SJCRH30 (cell line): ENCODE results near the gene DYSF. TPM values are rescaled to one million over a fixed set of nuclear protein-coding genes. Genes with fewer than 3 reads are reported as not detected.

Source experiments
- DNase-seq, 2 experiments: peaks; one replicate each; pipeline ENCODE4 v3.0.0-alpha.2; 2015 to 2020
- H3K27ac ChIP-seq: fragments of 250-450 bp; sonication (Bioruptor Pico); 2 replicates; pipeline ENCODE4 v1.5.1; 2020; ENCODE audit warnings: mild to moderate bottlenecking, moderate library complexity
- H3K27me3 ChIP-seq: fragments of 250-450 bp; sonication (Bioruptor Pico); 2 replicates; pipeline ENCODE4 v1.5.1; 2020; ENCODE audit warnings: mild to moderate bottlenecking, moderate library complexity
- H3K36me3 ChIP-seq: fragments of 250-450 bp; sonication (Bioruptor Pico); 2 replicates; pipeline ENCODE4 v1.5.1; 2020; ENCODE audit warnings: mild to moderate bottlenecking, moderate library complexity
- H3K4me1 ChIP-seq: fragments of 250-450 bp; sonication (Bioruptor Pico); 2 replicates; pipeline ENCODE4 v1.5.1; 2020; ENCODE audit warnings: mild to moderate bottlenecking, moderate library complexity
- H3K4me3 ChIP-seq: fragments of 250-450 bp; sonication (Bioruptor Pico); 2 replicates; pipeline ENCODE4 v1.5.1; 2020; ENCODE audit warnings: mild to moderate bottlenecking, moderate library complexity
- H3K9me3 ChIP-seq: fragments of 250-450 bp; sonication (Bioruptor Pico); replicated peaks from 2 replicates; pipeline ENCODE4 v1.5.1; 2020; ENCODE audit warnings: mild to moderate bottlenecking, moderate library complexity
- total RNA-seq: library from RNA; depleted of rRNA; stranded (reverse); fragments of >200 nt; shearing (Covaris generic); gene quantifications from 2 replicates; pipeline ENCODE4 v1.2.3, GENCODE V29; 2014

Gene DYSF
- total RNA-seq, 1 experiment from 2014 or later: 15.2 TPM

DNA sequence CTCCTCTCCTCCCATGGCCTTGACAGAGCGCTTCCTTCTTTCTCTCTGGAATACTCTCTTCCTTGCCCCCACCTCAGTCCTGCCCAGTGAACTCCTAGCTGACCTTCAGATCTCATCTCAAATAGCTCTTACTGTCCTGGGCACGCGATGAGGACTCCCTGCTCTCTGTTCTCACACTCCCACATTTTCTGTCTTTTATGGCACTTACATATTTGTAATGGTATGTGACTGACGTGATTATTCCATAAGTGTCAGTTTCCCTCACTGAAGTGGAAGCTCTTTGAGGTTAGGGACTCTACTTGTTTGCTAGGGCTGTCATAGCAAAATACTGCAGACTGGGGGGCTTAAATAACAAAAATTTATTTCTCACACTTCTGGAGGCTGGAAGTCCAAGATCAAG lies 1.7 kb upstream of the DYSF start:
- Histone ChIP-seq H3K9me3 (no peaks in the 10 kb centered on the region), H3K36me3 (no peaks in the 10 kb centered on the region), H3K27ac (no peak overlapping the region; the same call in 1 of the 2 replicates), H3K4me3 (no peak overlapping the region), H3K4me1 (peaks cover 39% of the 10 kb centered on the region), H3K27me3 (no peaks in the 10 kb centered on the region)
- DNase-seq: no peak

DNA sequence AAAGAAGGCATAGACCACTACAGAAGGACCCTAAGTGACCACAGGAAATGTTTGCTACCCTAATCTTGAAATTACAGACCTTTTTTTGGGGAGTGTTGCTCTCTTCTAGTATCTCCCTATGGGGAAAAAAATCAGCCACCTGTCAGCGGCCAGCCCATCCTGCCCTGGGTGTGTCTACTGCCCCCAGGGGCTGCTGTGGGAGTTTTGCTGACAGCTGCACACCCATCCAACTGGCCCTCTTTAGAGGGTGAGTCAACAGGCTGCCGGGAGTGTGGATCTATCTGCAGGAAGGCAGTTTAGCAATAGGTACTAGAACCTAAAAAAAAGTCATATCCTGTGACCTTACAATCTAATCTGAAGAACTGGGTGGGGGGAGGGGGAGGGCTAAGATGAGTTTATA lies 796 bp upstream of the DYSF start:
- DNase-seq: peak; percentile 97
- Histone ChIP-seq H3K27ac (peak overlapping the region; percentile 77), H3K4me1 (peaks cover 43% of the 10 kb centered on the region), H3K27me3 (no peaks in the 10 kb centered on the region), H3K36me3 (no peaks in the 10 kb centered on the region; the same call in 1 of the 2 replicates), H3K4me3 (peak overlapping the region; percentile 68), H3K9me3 (no peaks in the 10 kb centered on the region)

DNA sequence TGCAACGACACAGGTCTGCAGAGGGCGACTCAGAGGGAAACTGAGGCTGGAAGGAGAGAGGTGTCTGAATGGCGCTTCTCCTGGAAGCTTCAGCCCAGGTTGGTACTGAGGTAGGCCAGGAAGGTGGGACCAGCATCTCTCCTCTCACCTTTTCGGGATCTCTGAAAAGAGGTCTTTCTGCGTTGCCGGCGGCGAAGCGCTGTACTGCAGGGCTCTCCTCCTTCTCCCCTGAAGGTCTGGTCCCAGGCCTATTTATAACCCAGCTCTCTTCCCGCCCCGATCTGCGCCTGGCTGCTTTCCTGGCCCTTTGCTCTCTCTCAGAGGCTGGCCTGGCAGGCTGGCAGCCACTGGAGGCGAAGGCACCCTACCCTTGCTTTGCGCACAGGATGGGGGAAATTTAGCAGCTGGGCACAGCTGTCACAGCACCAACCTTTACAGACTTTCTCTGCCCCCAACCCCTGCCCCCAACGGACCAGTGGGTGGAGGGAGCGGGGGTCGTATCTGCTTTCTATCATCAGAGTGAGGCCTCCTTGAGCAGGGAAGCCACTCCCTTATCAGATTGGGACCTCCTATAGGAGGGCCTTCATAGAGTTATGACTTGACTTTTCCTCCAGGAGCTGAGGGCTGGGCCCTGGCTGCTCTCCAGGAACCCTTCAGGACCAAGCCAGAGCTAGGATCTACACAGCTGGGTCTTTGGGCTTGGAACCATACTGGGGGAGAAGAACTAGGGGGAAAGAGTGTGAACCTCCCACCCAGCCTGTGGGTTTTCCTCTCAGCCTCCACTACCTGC lies 1.1 kb downstream of the DYSF start:
- Histone ChIP-seq H3K9me3 (no peaks in the 10 kb centered on the region), H3K36me3 (peaks cover 9% of the 10 kb centered on the region), H3K4me3 (peak overlapping the region; percentile 68), H3K27ac (peak overlapping the region; percentile 77), H3K4me1 (peaks cover 61% of the 10 kb centered on the region), H3K27me3 (no peaks in the 10 kb centered on the region)
- peak; percentile 51 to 53 for DNase-seq

DNA sequence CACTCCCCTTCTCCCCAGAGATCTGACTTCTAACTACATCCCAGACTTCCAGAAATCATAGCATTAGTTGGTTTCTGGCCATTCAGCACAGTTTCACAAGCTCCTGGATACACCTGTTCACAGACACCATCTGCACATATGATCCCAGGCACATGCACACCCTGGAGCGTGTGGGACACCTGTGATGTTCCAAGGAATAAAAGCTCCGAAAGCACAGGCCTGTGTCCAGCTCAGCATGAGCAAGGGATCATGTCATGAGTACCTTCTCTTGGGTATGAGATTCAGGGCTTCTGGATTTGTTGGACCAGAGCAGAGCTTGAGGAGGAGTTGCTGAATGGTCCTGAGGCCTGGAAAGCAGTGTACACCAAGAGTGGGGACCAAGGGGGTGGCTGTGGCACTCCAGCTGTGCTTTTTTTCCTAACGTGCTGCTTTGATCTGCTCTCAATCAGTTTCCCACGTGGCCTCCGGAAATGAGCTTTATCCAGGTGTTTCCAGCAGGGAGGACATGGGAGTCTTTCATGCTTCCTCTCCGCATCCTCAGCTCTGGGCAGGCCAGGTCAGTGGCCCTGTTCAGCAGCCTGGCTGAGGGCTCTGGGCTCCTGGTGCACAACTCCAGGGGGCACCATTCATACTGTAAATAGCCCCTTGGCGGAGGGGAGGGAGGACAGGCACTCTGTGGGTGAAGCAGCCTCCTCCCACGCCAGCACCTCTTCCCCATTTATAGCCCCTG lies 1.8 kb downstream of the DYSF start:
- peak overlapping the region; percentile 21; the same call in 1 of the 2 replicates for H3K27ac ChIP-seq
- no peaks in the 10 kb centered on the region for H3K27me3 ChIP-seq
- H3K4me1 ChIP-seq: peaks cover 67% of the 10 kb centered on the region
- H3K9me3 ChIP-seq: no peaks in the 10 kb centered on the region
- DNase-seq: no peak
- peaks cover 9% of the 10 kb centered on the region for H3K36me3 ChIP-seq
- H3K4me3 ChIP-seq: peak overlapping the region; percentile 68

DNA sequence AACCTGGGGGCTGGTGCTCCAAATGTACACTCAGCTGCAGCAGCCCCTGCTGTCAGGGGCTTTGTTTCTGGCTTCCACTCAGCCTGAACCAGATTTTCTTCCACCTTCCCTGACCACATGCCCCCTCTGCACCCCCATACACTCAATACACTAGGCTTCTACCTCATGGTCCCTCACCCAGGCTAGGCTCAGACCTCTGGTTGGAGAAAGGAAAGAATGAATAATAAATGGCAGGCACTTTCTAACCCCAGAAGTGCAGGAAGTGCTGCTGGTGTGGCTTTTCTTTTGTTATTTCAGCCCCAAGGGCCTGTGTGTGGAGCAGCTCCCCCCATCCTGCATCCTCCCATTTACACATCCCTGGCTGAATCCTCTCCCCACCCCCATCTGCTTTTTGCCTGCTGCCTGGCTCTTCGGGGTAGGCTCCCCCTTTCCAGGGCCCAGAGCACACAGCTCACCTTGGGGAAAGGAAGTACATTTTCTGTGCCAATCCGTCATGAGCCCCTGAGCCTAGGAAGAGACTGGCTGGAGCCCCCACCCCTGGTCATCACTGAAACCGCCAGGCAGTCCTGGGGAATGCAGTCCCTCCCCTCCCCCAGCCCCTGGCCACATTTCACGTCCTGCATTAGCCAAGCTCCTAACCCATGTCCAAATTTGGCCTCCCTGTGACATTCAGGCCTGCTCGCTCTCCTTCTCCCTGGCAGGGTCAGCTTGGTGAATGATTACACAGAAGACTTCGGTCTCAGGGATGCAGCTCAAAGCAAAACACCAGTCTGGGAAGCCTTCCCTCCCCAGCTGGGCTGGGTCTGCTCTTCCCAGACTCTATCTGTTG lies 2.6 kb downstream of the DYSF start:
- H3K27me3 ChIP-seq: no peaks in the 10 kb centered on the region
- DNase-seq: peak; percentile 40 to 61
- H3K4me3 ChIP-seq: no peak overlapping the region
- no peaks in the 10 kb centered on the region for H3K9me3 ChIP-seq
- H3K36me3 ChIP-seq: peaks cover 9% of the 10 kb centered on the region
- peak overlapping the region; percentile 21 for H3K27ac ChIP-seq
- peaks cover 75% of the 10 kb centered on the region for H3K4me1 ChIP-seq

DNA sequence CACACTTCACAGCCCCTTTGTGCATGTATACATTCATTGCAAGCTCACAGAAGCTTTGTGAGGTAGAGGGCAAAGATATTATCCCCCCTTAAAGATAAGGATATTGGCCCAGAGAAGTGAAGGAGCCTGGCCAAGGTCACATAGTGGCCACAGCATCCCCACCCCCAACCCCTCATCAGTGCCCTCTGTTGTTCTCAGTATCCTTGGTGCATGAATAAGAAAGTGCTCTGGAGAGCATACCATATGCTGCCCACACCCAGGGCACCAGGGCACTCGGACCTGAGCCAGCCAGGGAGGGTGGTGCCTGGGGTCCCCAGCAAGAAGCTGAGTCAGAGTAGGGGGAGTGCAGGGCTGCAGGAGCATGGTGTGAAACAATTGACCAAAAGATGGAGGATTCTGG lies 3.3 kb downstream of the DYSF start:
- Histone ChIP-seq H3K27me3 (no peaks in the 10 kb centered on the region), H3K27ac (peak overlapping the region; percentile 21; the same call in 1 of the 2 replicates), H3K36me3 (peaks cover 9% of the 10 kb centered on the region), H3K4me1 (peaks cover 75% of the 10 kb centered on the region), H3K4me3 (no peak overlapping the region), H3K9me3 (no peaks in the 10 kb centered on the region)
- no peak for DNase-seq

DNA sequence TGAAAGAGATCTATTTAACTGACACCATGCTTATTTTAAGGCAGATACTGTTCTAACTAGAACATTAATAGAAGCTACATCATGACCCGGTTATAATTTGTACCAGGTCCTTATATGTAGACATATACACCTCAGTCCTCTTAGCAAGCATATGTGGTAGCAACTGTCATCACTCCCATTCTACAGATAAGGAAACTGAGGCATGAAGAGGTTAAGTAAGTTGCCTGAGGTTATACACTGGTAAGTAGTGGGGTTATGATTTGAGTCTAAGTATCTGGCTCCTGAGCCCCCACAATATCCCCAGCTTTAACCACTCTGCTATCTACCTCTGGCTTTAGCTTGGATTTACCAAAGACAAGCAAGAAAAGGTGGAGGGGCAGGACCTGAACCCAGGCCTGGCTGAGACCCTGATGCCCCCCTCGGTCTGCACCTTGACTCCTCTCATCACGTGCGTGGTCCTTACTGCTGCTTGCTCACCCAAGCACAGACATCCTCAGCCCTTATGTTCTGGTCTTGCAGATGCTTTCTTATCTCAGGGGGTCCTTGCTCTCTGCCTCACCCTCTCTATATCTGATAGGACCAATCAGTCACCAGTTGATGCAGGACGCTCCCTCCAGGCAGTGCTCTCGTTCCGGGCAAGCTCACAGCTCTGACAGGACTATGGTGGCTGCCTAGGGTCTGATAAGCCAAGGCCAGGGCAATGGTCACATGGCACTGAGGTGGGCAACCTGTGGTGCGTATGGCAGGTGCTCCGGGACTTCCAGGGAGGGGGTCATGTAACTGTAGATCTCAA lies 4.0 kb downstream of the DYSF start:
- no peaks in the 10 kb centered on the region for H3K27me3 ChIP-seq
- H3K4me3 ChIP-seq: no peak overlapping the region
- H3K4me1 ChIP-seq: peaks cover 68% of the 10 kb centered on the region
- H3K36me3 ChIP-seq: peaks cover 9% of the 10 kb centered on the region
- no peak for DNase-seq
- H3K9me3 ChIP-seq: no peaks in the 10 kb centered on the region
- no peak overlapping the region for H3K27ac ChIP-seq

DNA sequence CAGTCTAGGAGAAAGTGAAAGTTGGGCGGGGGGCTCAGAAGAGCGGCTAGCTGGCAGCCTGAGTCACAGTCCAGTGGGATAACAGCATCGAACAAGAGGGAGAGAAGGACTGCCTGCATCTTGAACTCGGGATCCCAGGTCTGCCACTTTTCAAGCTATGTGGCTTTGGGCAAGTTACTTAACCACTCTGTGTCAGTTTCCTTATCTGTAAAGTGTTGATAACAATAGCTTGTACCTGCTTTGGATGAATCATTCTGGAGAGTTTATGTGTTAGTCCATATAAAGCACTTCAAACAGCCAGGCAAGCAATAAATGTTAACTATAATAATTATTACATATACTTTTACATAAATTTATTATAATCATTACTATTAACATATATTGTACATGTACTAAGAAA lies 4.6 kb downstream of the DYSF start:
- Histone ChIP-seq H3K4me1 (peaks cover 65% of the 10 kb centered on the region), H3K36me3 (peaks cover 12% of the 10 kb centered on the region), H3K9me3 (no peaks in the 10 kb centered on the region), H3K27ac (no peak overlapping the region), H3K27me3 (no peaks in the 10 kb centered on the region), H3K4me3 (no peak overlapping the region)
- DNase-seq: no peak

DNA sequence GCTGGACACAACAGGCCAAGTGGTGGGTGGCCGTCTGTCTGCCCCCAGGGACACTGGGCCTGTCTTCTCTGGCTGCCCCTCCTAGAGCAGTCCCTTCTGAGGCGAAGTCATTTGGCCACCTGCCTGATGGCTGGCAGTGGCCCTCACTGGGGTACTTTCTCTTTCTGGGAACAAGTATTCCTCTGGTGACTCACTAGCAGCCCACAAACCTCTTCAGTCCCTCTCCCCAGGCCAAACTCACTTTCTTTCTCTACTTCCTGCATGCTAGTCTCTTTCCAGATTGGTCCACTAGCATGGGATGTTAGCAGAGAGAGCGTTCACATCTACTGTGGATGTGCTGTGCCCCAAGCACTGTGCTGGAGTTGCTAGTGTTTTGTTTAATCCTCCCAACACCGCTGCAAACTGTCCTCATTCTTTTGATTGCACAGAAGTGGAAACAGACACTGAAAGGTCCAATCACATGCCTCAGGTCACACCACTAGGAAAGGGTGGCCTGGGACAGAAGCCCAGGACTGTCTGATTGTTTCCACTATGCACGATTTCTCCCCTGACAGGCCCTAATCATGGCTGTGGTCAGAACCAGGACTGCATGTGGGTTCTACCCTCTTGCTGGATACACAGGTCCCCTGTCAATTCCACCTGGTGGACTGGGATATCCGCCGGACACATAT lies 5.2 kb downstream of the DYSF start:
- no peak overlapping the region for H3K4me3 ChIP-seq
- peaks cover 13% of the 10 kb centered on the region for H3K36me3 ChIP-seq
- H3K9me3 ChIP-seq: no peaks in the 10 kb centered on the region
- no peaks in the 10 kb centered on the region for H3K27me3 ChIP-seq
- peak; percentile 39 to 51 for DNase-seq
- no peak overlapping the region for H3K27ac ChIP-seq
- peaks cover 68% of the 10 kb centered on the region for H3K4me1 ChIP-seq

DNA sequence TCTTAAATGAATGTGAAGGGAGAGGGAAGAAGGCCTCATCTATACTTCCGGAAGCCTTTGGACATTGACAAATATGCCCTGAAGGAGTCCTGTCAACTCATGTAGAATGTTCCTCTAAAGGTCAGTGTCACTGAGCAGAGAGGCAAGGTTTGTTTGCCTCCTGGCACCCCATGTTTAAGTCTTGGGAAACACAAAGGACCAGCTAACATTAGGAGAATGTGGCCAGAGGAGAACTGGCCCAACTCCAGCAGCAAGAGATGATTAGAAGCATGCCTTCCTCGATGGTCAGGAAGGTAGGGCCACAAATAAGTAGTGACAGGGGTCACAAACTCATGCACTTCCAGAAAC lies 5.7 kb downstream of the DYSF start:
- Histone ChIP-seq H3K4me3 (no peak overlapping the region), H3K36me3 (peaks cover 17% of the 10 kb centered on the region), H3K27ac (no peak overlapping the region), H3K27me3 (no peaks in the 10 kb centered on the region), H3K9me3 (0 out of 2 replicates have a peak, but pooled peaks cover 1% of the 10 kb centered on the region), H3K4me1 (peaks cover 72% of the 10 kb centered on the region)
- DNase-seq: no peak

DNA sequence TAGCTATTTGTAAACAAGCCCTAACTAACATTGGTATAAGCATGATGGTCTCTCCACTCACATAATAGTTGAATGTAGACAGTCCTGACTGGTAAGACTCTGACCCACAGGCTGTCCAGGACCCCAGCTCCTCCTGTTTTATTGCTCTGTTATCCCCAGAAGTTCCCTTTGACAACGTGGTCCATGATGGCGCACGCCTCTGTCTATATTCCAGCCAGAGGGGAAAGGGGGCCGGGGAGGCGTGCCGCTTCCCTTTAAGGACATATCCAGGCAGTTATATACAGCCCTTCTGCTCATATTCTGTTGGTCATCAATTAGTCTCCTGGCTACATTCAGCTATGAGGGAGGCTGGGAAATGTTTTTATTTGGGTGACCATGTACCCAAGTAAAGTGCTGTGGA lies 6.7 kb downstream of the DYSF start:
- H3K27ac ChIP-seq: no peak overlapping the region
- H3K27me3 ChIP-seq: no peaks in the 10 kb centered on the region
- H3K4me1 ChIP-seq: peaks cover 68% of the 10 kb centered on the region
- peaks cover 19% of the 10 kb centered on the region for H3K36me3 ChIP-seq
- H3K9me3 ChIP-seq: 0 out of 2 replicates have a peak, but pooled peaks cover 3% of the 10 kb centered on the region
- no peak for DNase-seq
- no peak overlapping the region for H3K4me3 ChIP-seq

DNA sequence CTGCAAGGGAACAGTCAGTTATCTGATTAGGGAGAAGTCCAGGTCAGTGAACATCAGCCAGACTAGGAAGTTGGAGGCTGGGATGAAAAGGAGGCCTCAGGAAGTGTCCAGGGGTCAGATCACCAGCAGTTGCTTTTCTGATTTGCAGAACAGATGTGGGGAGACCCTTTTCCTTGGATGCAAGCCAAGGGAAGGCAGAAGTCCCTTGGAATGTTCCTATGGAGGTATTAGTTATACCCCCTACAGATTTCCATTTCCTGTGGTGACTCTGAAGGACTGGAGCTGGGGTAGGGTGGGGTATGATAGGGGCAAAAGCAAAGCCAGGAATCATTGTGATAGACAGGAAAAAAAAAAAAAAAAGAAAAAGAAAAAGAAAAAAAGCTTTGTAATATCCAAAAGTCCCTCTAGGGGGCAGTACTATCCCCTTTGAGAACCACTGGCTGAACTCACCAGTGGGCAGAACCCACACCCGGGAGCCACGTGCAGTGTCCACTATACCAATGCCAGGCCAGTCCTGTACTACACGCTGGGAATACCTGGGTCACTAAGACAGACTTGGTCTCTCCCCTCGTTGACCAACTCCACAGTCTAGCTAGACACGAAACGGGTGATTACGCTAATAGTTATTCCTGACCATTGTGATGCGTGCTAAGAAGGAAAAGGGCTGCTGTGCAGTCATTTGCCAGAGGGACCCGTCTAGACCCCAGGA lies 7.4 kb downstream of the DYSF start:
- peaks cover 61% of the 10 kb centered on the region for H3K4me1 ChIP-seq
- H3K36me3 ChIP-seq: peaks cover 19% of the 10 kb centered on the region
- H3K9me3 ChIP-seq: 0 out of 2 replicates have a peak, but pooled peaks cover 3% of the 10 kb centered on the region
- H3K27me3 ChIP-seq: no peaks in the 10 kb centered on the region
- H3K27ac ChIP-seq: no peak overlapping the region; the same call in 1 of the 2 replicates
- DNase-seq: peak; percentile 50 to 74
- no peak overlapping the region for H3K4me3 ChIP-seq

DNA sequence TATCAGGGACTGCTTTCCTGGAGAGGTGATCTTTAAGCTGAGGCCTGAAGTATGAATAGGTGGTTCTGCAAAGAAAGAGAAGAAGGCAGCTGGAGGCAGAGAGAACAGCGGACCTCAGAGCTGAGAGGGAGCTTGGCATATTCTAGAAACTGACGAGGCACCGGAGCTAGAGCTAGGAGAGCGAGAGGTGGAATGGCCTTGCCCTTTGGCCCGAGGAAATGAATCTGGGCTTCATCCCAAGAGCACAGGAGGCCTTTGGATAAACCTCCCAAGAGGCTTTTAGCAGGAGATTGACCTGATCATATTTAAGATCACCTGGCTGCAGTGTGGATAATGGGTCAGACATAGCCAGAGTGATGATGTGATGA lies 7.9 kb downstream of the DYSF start:
- no peak for DNase-seq
- Histone ChIP-seq H3K9me3 (0 out of 2 replicates have a peak, but pooled peaks cover 3% of the 10 kb centered on the region), H3K4me1 (peaks cover 56% of the 10 kb centered on the region), H3K4me3 (no peak overlapping the region), H3K27ac (no peak overlapping the region; the same call in 1 of the 2 replicates), H3K27me3 (no peaks in the 10 kb centered on the region), H3K36me3 (peaks cover 19% of the 10 kb centered on the region)
